ENCODE measurements around the gene RARRES2.

DNA sequence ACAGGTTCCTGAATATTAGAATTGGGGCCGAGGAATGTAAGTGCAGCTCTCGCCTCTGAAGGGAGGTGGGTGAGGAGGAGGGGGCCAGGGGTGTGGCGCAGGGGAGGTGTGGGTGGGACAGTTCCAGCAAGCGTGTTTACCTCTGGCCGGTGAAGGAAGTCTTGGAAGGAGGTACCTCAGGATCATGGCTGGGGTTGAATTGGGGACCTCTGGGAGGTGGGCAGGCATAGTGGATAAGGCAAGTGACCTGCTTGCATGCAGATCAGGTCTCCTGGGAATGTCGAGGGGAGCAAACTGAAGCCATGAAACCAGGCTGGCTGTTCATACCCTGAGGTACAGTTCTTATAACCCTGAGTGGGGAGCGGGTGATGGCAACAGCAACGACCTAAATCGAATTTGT is 39.7 kb upstream of the RARRES2 start:
- TF ChIP-seq, protein P1, sequence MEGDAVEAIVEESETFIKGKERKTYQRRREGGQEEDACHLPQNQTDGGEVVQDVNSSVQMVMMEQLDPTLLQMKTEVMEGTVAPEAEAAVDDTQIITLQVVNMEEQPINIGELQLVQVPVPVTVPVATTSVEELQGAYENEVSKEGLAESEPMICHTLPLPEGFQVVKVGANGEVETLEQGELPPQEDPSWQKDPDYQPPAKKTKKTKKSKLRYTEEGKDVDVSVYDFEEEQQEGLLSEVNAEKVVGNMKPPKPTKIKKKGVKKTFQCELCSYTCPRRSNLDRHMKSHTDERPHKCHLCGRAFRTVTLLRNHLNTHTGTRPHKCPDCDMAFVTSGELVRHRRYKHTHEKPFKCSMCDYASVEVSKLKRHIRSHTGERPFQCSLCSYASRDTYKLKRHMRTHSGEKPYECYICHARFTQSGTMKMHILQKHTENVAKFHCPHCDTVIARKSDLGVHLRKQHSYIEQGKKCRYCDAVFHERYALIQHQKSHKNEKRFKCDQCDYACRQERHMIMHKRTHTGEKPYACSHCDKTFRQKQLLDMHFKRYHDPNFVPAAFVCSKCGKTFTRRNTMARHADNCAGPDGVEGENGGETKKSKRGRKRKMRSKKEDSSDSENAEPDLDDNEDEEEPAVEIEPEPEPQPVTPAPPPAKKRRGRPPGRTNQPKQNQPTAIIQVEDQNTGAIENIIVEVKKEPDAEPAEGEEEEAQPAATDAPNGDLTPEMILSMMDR (IDR thresholded peaks at IDR 0.05; ENCODE audit: insufficient read depth, low read length) = no peak
- TF ChIP-seq, protein P2, sequence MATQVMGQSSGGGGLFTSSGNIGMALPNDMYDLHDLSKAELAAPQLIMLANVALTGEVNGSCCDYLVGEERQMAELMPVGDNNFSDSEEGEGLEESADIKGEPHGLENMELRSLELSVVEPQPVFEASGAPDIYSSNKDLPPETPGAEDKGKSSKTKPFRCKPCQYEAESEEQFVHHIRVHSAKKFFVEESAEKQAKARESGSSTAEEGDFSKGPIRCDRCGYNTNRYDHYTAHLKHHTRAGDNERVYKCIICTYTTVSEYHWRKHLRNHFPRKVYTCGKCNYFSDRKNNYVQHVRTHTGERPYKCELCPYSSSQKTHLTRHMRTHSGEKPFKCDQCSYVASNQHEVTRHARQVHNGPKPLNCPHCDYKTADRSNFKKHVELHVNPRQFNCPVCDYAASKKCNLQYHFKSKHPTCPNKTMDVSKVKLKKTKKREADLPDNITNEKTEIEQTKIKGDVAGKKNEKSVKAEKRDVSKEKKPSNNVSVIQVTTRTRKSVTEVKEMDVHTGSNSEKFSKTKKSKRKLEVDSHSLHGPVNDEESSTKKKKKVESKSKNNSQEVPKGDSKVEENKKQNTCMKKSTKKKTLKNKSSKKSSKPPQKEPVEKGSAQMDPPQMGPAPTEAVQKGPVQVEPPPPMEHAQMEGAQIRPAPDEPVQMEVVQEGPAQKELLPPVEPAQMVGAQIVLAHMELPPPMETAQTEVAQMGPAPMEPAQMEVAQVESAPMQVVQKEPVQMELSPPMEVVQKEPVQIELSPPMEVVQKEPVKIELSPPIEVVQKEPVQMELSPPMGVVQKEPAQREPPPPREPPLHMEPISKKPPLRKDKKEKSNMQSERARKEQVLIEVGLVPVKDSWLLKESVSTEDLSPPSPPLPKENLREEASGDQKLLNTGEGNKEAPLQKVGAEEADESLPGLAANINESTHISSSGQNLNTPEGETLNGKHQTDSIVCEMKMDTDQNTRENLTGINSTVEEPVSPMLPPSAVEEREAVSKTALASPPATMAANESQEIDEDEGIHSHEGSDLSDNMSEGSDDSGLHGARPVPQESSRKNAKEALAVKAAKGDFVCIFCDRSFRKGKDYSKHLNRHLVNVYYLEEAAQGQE (IDR thresholded peaks at IDR 0.05; ENCODE audit: insufficient replicate concordance, low read depth) = no peak

All from HL-60 (cell line).